Measurements from ENCODE around the gene TTLL8. TPM values are rescaled to one million over a fixed set of nuclear protein-coding genes. Genes with fewer than 3 reads are reported as not detected.

Gene TTLL8
- polyA plus RNA-seq, 1 experiment: not detected

DNA sequence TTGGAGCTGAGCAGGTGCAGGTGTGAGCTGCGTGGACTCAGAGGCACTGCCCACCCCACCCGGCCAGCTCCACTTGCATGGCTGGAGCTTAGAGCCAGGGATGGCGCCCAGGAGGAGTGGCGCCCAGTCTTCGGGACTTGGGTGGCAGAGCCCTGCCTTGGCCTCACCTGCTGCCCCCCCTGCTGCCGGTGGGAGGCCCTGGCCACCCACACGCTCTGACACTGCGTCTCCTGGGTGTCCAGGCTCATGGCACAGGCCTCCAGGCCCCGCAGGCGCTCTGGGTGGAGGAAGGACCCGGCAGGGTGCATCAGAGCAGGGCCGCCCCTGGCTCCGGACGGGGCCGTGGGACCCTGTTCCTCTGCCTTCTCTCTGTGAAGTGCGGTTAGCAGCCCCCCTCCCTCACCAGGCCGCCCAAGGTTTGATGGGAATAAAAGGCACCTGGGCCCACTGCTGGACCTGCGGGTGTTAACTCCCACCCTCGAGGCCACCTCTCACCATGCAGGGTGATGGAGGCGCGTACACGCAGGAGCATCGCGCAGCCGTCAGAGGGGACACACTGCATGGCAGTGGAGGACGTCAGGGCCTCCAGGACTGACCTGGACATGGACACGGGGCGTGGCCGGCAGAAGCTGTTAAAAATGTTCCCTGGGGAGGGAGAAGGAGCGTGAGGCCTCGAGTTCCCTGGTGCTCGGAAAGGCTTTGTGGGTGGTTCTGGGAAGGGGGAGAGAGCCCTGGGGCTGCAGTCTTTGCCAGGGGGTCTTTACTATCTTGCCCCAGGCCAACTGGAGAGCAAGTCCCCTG lies 57.3 kb downstream of the TTLL8 start:
- Histone ChIP-seq H3K27ac (ENCODE audit: low read depth, low read length) (no peak overlapping the region), H3K4me3 (ENCODE audit: low read depth, low read length) (no peak overlapping the region), H3K27me3 (ENCODE audit: control insufficient read depth, insufficient read depth, low read length) (peaks cover 18% of the 10 kb centered on the region), H3K9me3 (ENCODE audit: control insufficient read depth, insufficient read depth, low read length) (peaks cover 3% of the 10 kb centered on the region; the same call in 1 of the 2 replicates)
- POLR2A ChIA-PET: no interaction called here
- CTCF ChIA-PET: no interaction called here
- TF ChIP-seq, protein P1, sequence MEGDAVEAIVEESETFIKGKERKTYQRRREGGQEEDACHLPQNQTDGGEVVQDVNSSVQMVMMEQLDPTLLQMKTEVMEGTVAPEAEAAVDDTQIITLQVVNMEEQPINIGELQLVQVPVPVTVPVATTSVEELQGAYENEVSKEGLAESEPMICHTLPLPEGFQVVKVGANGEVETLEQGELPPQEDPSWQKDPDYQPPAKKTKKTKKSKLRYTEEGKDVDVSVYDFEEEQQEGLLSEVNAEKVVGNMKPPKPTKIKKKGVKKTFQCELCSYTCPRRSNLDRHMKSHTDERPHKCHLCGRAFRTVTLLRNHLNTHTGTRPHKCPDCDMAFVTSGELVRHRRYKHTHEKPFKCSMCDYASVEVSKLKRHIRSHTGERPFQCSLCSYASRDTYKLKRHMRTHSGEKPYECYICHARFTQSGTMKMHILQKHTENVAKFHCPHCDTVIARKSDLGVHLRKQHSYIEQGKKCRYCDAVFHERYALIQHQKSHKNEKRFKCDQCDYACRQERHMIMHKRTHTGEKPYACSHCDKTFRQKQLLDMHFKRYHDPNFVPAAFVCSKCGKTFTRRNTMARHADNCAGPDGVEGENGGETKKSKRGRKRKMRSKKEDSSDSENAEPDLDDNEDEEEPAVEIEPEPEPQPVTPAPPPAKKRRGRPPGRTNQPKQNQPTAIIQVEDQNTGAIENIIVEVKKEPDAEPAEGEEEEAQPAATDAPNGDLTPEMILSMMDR (IDR thresholded peaks at IDR 0.05; ENCODE audit: low read depth, low read length): no peak
- no peak for DNase-seq (ENCODE audit: low read depth, low spot score)

DNA sequence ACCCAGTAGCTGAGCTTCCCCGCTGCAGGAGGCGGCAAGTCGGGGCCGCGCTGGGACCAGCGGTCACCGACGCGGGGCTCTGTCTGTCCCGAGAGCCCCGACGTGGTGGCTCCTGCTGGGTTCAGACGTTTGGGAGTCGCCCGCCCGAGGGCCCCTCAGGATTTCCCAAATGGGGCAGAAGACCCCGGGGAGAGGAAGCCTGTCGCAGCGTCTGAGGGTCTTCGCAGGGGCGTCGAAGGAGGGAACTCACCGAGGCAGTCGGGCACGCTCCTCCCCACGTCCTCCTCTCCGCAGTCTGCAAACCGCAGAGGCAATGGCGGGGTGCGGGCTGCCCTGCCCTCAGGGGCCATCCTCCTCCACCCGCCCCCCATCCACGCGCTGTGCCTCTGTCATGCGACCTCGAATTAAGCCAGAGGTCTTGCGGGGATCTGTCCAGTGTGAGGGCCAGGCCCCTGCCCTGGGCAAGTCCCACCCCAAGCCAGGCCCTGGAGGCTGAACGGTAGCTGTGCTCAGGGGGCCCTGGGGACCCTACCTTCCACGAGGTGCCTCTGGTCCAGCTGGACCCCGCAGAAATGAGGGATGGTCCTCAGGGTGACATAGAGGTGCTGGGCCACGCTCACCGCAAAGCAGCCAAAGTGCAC lies 58.0 kb downstream of the TTLL8 start:
- no peak overlapping the region for H3K4me3 ChIP-seq (ENCODE audit: low read depth, low read length)

DNA sequence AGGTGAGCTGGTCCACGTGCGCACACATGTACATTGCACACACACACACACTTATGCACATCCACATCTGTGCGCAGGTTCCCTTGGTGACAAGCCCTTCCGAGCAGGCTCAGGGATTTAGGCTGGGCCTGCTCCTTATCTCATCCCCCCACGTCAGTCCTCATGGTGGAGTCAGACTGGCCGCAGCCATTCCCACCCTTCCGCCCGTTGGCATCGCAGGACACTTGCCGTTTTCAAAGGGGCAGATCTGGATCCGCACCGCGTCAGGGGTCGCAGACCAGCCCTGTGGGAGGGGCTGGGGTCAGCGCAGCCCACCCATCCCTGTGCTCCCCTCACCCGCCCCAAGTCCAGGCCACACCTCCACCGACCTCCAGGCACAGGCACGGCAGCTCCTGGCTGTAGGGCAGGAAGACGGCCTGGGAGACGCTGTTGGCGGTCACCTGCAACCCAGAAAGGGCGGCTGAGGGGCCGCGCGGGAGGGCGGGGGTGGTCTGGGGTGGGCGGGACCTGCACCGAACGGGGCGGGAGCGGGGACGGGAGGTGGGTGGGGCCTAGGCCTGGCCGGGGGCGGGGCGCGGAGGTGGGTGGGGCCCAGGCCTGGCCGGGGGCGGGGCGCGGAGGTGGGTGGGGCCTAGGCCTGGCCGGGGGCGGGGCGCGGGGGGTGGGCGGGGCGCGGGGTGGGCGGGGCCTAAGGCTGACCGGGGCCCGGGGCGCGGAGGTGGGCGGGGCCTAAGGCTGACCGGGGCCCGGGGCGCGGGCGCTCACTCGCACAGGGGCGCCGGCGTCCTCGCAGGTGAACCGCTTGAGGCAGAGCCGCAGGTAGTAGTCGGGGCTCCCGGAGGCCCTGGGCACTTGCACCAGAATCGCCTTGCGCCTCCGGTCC lies 58.8 kb downstream of the TTLL8 start:
- H3K27ac ChIP-seq (ENCODE audit: low read depth, low read length): no peak overlapping the region
- no peak for DNase-seq (ENCODE audit: low read depth, low spot score)
- TF ChIP-seq, protein P1 (IDR thresholded peaks at IDR 0.05; ENCODE audit: low read depth, low read length): no peak
- ChIA-PET CTCF (no interaction called here), POLR2A (no interaction called here)
- peaks cover 17% of the 10 kb centered on the region for H3K27me3 ChIP-seq (ENCODE audit: control insufficient read depth, insufficient read depth, low read length)
- H3K4me3 ChIP-seq (ENCODE audit: low read depth, low read length): no peak overlapping the region
- H3K9me3 ChIP-seq (ENCODE audit: control insufficient read depth, insufficient read depth, low read length): peaks cover 3% of the 10 kb centered on the region; the same call in 1 of the 2 replicates

More for the DNA sequence above, 58.0 kb downstream of the TTLL8 start:
- ChIA-PET POLR2A (no interaction called here), CTCF (no interaction called here)
- TF ChIP-seq, protein P1 (IDR thresholded peaks at IDR 0.05; ENCODE audit: low read depth, low read length): no peak
- Histone ChIP-seq H3K27me3 (ENCODE audit: control insufficient read depth, insufficient read depth, low read length) (peaks cover 18% of the 10 kb centered on the region), H3K27ac (ENCODE audit: low read depth, low read length) (no peak overlapping the region), H3K9me3 (ENCODE audit: control insufficient read depth, insufficient read depth, low read length) (peaks cover 3% of the 10 kb centered on the region; the same call in 1 of the 2 replicates)
- DNase-seq (ENCODE audit: low read depth, low spot score): no peak

DNA sequence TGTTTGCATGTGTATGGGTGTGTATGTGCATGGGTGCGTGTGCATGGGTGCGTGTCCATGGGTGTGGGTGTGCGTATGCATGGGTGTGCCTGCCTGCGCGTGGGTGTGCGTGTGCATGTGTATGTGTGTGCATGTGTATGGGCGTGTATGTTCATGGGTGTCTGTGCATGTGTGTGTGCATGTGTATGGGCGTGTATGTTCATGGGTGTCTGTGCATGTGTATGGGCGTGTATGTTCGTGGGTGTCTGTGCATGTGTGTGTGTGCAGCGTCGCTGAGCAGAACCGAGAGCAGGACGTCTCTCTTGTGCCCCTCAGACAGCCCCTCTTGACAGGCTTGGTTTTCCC lies 59.4 kb downstream of the TTLL8 start:
- no peak for DNase-seq (ENCODE audit: low read depth, low spot score)
- Histone ChIP-seq H3K27ac (ENCODE audit: low read depth, low read length) (no peak overlapping the region), H3K4me3 (ENCODE audit: low read depth, low read length) (no peak overlapping the region), H3K9me3 (ENCODE audit: control insufficient read depth, insufficient read depth, low read length) (peaks cover 3% of the 10 kb centered on the region; the same call in 1 of the 2 replicates), H3K27me3 (ENCODE audit: control insufficient read depth, insufficient read depth, low read length) (peaks cover 15% of the 10 kb centered on the region)
- ChIA-PET POLR2A (no interaction called here), CTCF (no interaction called here)
- TF ChIP-seq, protein P1 (IDR thresholded peaks at IDR 0.05; ENCODE audit: low read depth, low read length): no peak
